Measurements from ENCODE around the gene PRKACA. TPM values are rescaled to one million over a fixed set of nuclear protein-coding genes. Genes with fewer than 3 reads are reported as not detected.
"Not testable (repeated sequence)": the region's sequence is repeated elsewhere in the genome, so short reads cannot be mapped to it uniquely, and the experiment has no call there.

The PRKACA gene
- total RNA-seq, 1 donor: 44.0 TPM

DNA sequence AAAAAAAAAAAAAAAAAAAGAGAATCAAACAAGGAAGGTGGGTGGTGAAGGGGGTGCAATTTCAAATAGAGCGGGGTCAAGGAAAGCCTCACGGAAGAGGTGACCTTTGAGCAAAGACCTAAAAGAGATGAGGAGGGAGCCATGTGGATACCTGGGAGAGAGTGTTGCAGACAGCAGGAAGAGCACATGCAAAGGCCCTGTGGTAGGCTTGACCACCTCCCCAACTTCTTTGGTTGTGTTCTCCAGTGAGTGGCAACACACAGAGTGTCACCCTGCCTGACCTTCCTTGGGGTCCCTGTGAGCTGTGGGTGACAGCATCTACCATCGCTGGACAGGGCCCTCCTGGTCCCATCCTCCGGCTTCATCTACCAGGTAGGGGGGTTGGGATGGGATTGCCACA, 67.0 kb downstream of the PRKACA start:
- no peak overlapping the region for H3K4me3 ChIP-seq (ENCODE audit: low read depth, low read length)
- DNase-seq (ENCODE audit: low read depth): no peak
- TF ChIP-seq CTCF (IDR thresholded peaks at IDR 0.05; ENCODE audit: insufficient read depth, low read length): no peak

DNA sequence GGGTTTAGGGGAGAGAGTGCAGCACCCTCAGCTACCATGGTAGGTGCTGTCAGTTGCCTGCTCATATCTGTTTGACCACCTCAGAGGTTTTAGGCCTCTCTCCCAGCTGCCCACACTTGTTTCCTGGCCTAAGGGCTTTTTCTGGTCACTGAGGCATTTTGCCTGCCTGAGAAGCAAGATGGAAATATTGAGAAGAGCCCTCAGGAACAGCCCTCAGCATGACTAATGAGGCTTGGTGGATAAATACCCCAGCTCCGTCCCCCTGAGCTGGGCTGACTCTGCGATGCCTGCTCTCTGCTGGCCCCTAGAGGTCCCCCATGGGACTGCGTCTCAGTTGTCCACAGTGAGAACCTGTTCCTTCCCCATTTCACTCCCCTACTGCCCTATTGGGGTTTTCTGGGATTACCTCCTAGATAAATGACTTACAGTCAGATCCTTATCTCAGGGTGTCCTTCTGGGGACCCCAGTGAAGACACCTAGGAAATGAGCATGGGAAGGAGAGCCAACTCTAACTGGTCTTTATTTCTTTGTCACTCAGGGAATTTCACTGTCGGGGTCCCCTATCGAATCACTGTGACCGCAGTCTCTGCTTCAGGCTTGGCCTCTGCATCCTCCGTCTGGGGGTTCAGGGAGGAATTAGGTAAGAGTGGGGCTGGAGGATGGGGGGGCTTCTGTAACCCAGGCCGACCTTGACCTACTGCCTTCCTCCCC, 69.0 kb downstream of the PRKACA start:
- TF ChIP-seq CTCF (IDR thresholded peaks at IDR 0.05; ENCODE audit: insufficient read depth, low read length): peak; percentile 86
- no peak for DNase-seq (ENCODE audit: low read depth)

GRCh38 chr19:14047866-14048265, 69.7 kb downstream of the PRKACA start:
- DNase-seq (ENCODE audit: low read depth); H3K4me3 ChIP-seq (ENCODE audit: low read depth, low read length): not testable (repeated sequence)

More for the DNA sequence above, 69.0 kb downstream of the PRKACA start:
- no peak overlapping the region for H3K4me3 ChIP-seq (ENCODE audit: low read depth, low read length)

GRCh38 chr19:14042659-14043608, 74.6 kb downstream of the PRKACA start:
- peak; percentile 56 for TF ChIP-seq CTCF (IDR thresholded peaks at IDR 0.05; ENCODE audit: insufficient read depth, low read length)
- H3K4me3 ChIP-seq (ENCODE audit: low read depth, low read length): not testable (repeated sequence)
- DNase-seq (ENCODE audit: low read depth): peak; percentile 69

Other genes starting within 250 kb of the PRKACA start
- 0.27 TPM in 1 of 2 replicates, not detected in the other for gene NANOS3, start 240.6 kb downstream of the PRKACA start, total RNA-seq (ENCODE audit: low replicate concordance)
- 1.5 and 1.8 TPM in 2 replicates for gene BRME1, start 211.6 kb downstream of the PRKACA start, total RNA-seq (ENCODE audit: low replicate concordance)
- gene CC2D1A, start 211.6 kb downstream of the PRKACA start, total RNA-seq (ENCODE audit: low replicate concordance): 12.5 and 16.6 TPM in 2 replicates
- 0.90 and 1.6 TPM in 2 replicates for gene PODNL1, start 179.3 kb downstream of the PRKACA start, total RNA-seq (ENCODE audit: low replicate concordance)
- 8.3 and 12.7 TPM in 2 replicates for gene DCAF15, start 165.3 kb downstream of the PRKACA start, total RNA-seq (ENCODE audit: low replicate concordance)
- 3.4 and 3.6 TPM in 2 replicates for gene RFX1, start 111.4 kb downstream of the PRKACA start, total RNA-seq (ENCODE audit: low replicate concordance)
- not detected in 2 replicates for gene RLN3, start 89.6 kb downstream of the PRKACA start, total RNA-seq (ENCODE audit: low replicate concordance)
- 0.63 and 0.82 TPM in 2 replicates for gene IL27RA, start 86.0 kb downstream of the PRKACA start, total RNA-seq (ENCODE audit: low replicate concordance)
- gene PALM3, start 55.7 kb downstream of the PRKACA start, total RNA-seq (ENCODE audit: low replicate concordance): 0.16 TPM in 1 of 2 replicates, not detected in the other
- 0.72 TPM in 1 of 2 replicates, not detected in the other for gene MISP3, start 45.0 kb downstream of the PRKACA start, total RNA-seq (ENCODE audit: low replicate concordance)
- 0.27 TPM in 1 of 2 replicates, not detected in the other for gene C19orf67, start 32.0 kb downstream of the PRKACA start, total RNA-seq (ENCODE audit: low replicate concordance)
- 18.5 and 40.4 TPM in 2 replicates for gene SAMD1, start 27.0 kb downstream of the PRKACA start, total RNA-seq (ENCODE audit: low replicate concordance)
- 1.7 and 32.3 TPM in 2 replicates for gene ASF1B, start 18.8 kb upstream of the PRKACA start, total RNA-seq (ENCODE audit: low replicate concordance)
- 6.0 and 14.3 TPM in 2 replicates for gene ADGRL1, start 88.4 kb upstream of the PRKACA start, total RNA-seq (ENCODE audit: low replicate concordance)

Data from fibroblast of the aortic adventitia (primary cell).